Erythroblast (primary cell): ENCODE results near the gene TRIM60.

Experiments used
- GATA1 ChIP-seq: IDR thresholded peaks from 2 replicates; pipeline ENCODE4 v1.6.1; 2011; ENCODE audit warnings: low read depth, mild to moderate bottlenecking, control low read depth, low read length, moderate library complexity
- POLR2A ChIP-seq: IDR thresholded peaks from 2 replicates; pipeline ENCODE4 v1.6.1; 2011; ENCODE audit warnings: mild to moderate bottlenecking, low read length

GRCh38 chr4:165010991-165011390, 20.8 kb upstream of the TRIM60 start:
- TF ChIP-seq POLR2A = no peak
- no peak for TF ChIP-seq GATA1
